HepG2 (cell line): ENCODE measurements around the gene CD81. TPM values are rescaled to one million over a fixed set of nuclear protein-coding genes. Genes with fewer than 3 reads are reported as not detected.

Source experiments
- ATAC-seq: fragments of 200-7000 bp; cut with Tn5 transposase; 3 replicates; pipeline ENCODE4 v1.9.1; 2020; ENCODE audit warnings: mild to moderate bottlenecking, moderate library complexity
- BruUV-seq: library from RNA; stranded (reverse); fragments of 400-500 nt; replicated peaks from 2 replicates; lab custom pipeline; 2021; lab: Mats Ljungman, UMichigan
- CTCF ChIA-PET: fragments of 300-600 bp; formaldehyde crosslinking; extraction: SDS; loops from one replicate; lab custom pipeline; 2021; ENCODE audit warnings: low total read pairs, inconsistent platforms, low intra/inter-chr PET ratio; lab: Yijun Ruan, JAX
- POLR2A ChIA-PET: fragments of 350-600 bp; sonication (Branson Sonifier 250); formaldehyde crosslinking; loops from one replicate; lab custom pipeline; 2020; ENCODE audit warnings: antibody characterized with exemption, inconsistent platforms; lab: Yijun Ruan, JAX
- DNase-seq: peaks from one replicate; pipeline ENCODE4 v3.0.0-alpha.2; 2015; ENCODE audit warnings: low spot score
- FAIRE-seq: peaks from 3 replicates; lab custom pipeline; 2011; peaks lifted over from hg19 to GRCh38; lab: Jason Lieb, UNC
- H2AFZ ChIP-seq: one replicate; pipeline ENCODE4 v1.6.1; 2011; ENCODE audit warnings: low read length, inconsistent platforms
- H3K27ac ChIP-seq: fragments of 300-600 bp; 3 replicates; pipeline ENCODE4 v1.8.0; 2011; ENCODE audit warnings: mixed run types, mild to moderate bottlenecking, mixed read lengths, low read length, inconsistent platforms; ENCODE audit not compliant: insufficient read depth; ENCODE audit errors: extremely low read length
- H3K27me3 ChIP-seq, 2 experiments: fragments of 200-600 bp in 1 of 2; 2 replicates in 1 of 2; 3 replicates in 1 of 2; pipeline versions ENCODE4 v1.6.0 to v1.8.0; 2011; ENCODE audit warnings: low read length in 2 of 2, mild to moderate bottlenecking in 2 of 2, moderate library complexity in 2 of 2, inconsistent platforms in 1 of 2; ENCODE audit not compliant: insufficient read depth in 2 of 2, control insufficient read depth in 1 of 2
- H3K36me3 ChIP-seq, 2 experiments: fragments of 200-600 bp in 1 of 2; replicated peaks in 1 of 2; 2 replicates in 1 of 2; 3 replicates in 1 of 2; pipeline versions ENCODE4 v1.5.1 to v1.8.0; 2011; ENCODE audit warnings: low read length in 2 of 2, inconsistent platforms in 1 of 2; ENCODE audit not compliant: insufficient read depth in 2 of 2, control insufficient read depth in 1 of 2
- H3K4me1 ChIP-seq: 2 replicates; pipeline ENCODE4 v1.5.1; 2012; ENCODE audit warnings: low read length, inconsistent platforms; ENCODE audit not compliant: insufficient read depth
- H3K4me2 ChIP-seq: 2 replicates; pipeline ENCODE4 v1.6.0; 2011; ENCODE audit warnings: low read depth, low read length, inconsistent platforms
- H3K4me3 ChIP-seq, 3 experiments: fragments of 200-600 bp in 1 of 3; sonication (generic), shearing (Covaris generic) in 1 of 3; replicated peaks in 1 of 3; 2 replicates each; pipeline ENCODE4 v1.5.1; 2011 to 2016; ENCODE audit warnings: low read length in 3 of 3, inconsistent platforms in 2 of 3, low read depth in 2 of 3, mild to moderate bottlenecking in 2 of 3, control low read depth in 1 of 3, mixed read lengths in 1 of 3; ENCODE audit not compliant: insufficient read depth in 1 of 3
- H3K79me2 ChIP-seq: one replicate; pipeline ENCODE4 v1.6.1; 2011; ENCODE audit warnings: low read length, inconsistent platforms; ENCODE audit not compliant: insufficient read depth
- H3K9ac ChIP-seq: 2 replicates; pipeline ENCODE4 v1.6.0; 2011; ENCODE audit warnings: mild to moderate bottlenecking, low read depth, low read length, inconsistent platforms; ENCODE audit not compliant: insufficient read depth
- H3K9me3 ChIP-seq: 2 replicates; pipeline ENCODE4 v1.5.1; 2012; ENCODE audit warnings: mild to moderate bottlenecking, low read length
- H4K20me1 ChIP-seq: 2 replicates; pipeline ENCODE4 v1.6.0; 2011; ENCODE audit warnings: inconsistent platforms, mild to moderate bottlenecking, low read length, moderate library complexity; ENCODE audit not compliant: insufficient read depth
- ATF4 ChIP-seq, 2 experiments: fragments of 450-650 bp in 1 of 2; sonication (generic) in 1 of 2; formaldehyde crosslinking; IDR thresholded peaks; 2 replicates each; pipeline versions ENCODE4 v1.5.0 to v1.8.0; 2020 to 2022; ENCODE audit warnings: mild to moderate bottlenecking in 1 of 2, missing genetic modification reagents in 1 of 2
- NR3C1 ChIP-seq: sonication (generic); formaldehyde crosslinking; IDR thresholded peaks from 2 replicates; pipeline ENCODE4 v1.4.0; 2020; ENCODE audit warnings: missing genetic modification reagents
- RNF2 ChIP-seq: fragments of 450-650 bp; conservative IDR thresholded peaks from 2 replicates; pipeline ENCODE4 v1.6.1; 2016; ENCODE audit warnings: low read depth
- ZNF362 ChIP-seq: sonication (generic); formaldehyde crosslinking; IDR thresholded peaks from 2 replicates; pipeline ENCODE4 v1.4.0; 2020; ENCODE audit warnings: missing genetic modification reagents, mild to moderate bottlenecking, borderline replicate concordance
- WGBS: methylation state at CpG from one replicate; pipeline ENCODE4 v1.1.6; 2017; ENCODE audit warnings: low lambda C conversion rate; 5-methylcytosine and 5-hydroxymethylcytosine counted together
- in situ Hi-C: cut with HindIII; loops from 2 replicates; pipeline ENCODE4 v1.10.0; 2017; ENCODE audit warnings: low pct_unique_long_range_greater_than_20kb; ENCODE audit not compliant: extremely low pct_ligation_motif_present
- intact Hi-C: fragments of 100-400 bp; cut with micrococcal nuclease; formaldehyde crosslinking; loops from one replicate; pipeline ENCODE4 v1.10.0; 2022; ENCODE audit not compliant: unreplicated experiment
- polyA plus RNA-seq, 8 experiments: library from polyadenylated mRNA; depleted of rRNA in 3 of 8; stranded (reverse) in 7 of 8; unstranded in 1 of 8; fragments of >200 nt; fragmentation: Illumina TruSeq in 4 of 8; extraction: Trizol in 4 of 8; gene quantifications; 2 replicates each; pipeline versions ENCODE4 v1.2.1 to v1.2.3, GENCODE V29; 2011 to 2016; ENCODE audit warnings: low read depth in 4 of 8, missing spikeins in 1 of 8, mixed read lengths in 1 of 8; ENCODE audit not compliant: insufficient read depth in 1 of 8
- total RNA-seq, 5 experiments: library from RNA; depleted of rRNA; stranded (reverse); fragments of >200 nt; fragmentation: Illumina TruSeq; extraction: Trizol; gene quantifications; 2 replicates each; pipeline ENCODE4 v1.2.3, GENCODE V29; 2016; ENCODE audit warnings: low read depth in 1 of 5

Gene CD81
- total and polyA plus RNA-seq, 2 of the 13 experiments (the other 11 are each of a cell fraction or from before 2014, with no cell fraction given): not detected

GRCh38 chr11:2367266-2368160 lies 9.6 kb upstream of the CD81 start:
- Histone ChIP-seq H3K9me3 (no peaks in the 10 kb centered on the region), H3K4me1 (no peaks in the 10 kb centered on the region), H3K27me3 (peaks cover 12 to 60% of the 10 kb centered on the region in 2 experiments; a peak in 4 of 5 replicates), H3K36me3 (no peaks in the 10 kb centered on the region), H4K20me1 (no peaks in the 10 kb centered on the region), H3K79me2 (no peaks in the 10 kb centered on the region), H3K4me2 (no peak overlapping the region), H3K4me3 (no peak overlapping the region), H2AFZ (no peak overlapping the region), H3K9ac (no peak overlapping the region), H3K27ac (no peak overlapping the region)
- intact Hi-C loops: no loop called here
- in situ Hi-C loops: no loop called here
- ChIA-PET CTCF (no interaction called here), POLR2A (no interaction called here)
- BruUV-seq: no TSS peak
- DNase-seq (no peak), ATAC-seq (no peak), FAIRE-seq (no peak)
- WGBS: 25% methylated on average over 8 of the region's 17 CpGs
- no peak for TF ChIP-seq ZNF362 (CRISPR knock-in tag)
- no peak for TF ChIP-seq ATF4 (CRISPR knock-in tag; IDR thresholded peaks at IDR 0.05)
- no peak for TF ChIP-seq NR3C1 (CRISPR knock-in tag)
- no peak for TF ChIP-seq RNF2
